SK-N-SH treated with all-trans-retinoic acid at 6 μM for 48 hours (cell line): Measurements from ENCODE around the gene C1QTNF9.

Experiments
- ARNTL ChIP-seq: fragments of 450-650 bp; formaldehyde crosslinking; IDR thresholded peaks from 2 replicates; pipeline ENCODE4 v1.5.0; 2020; ENCODE audit warnings: low read depth, mild to moderate bottlenecking, moderate library complexity, borderline replicate concordance
- ESRRG ChIP-seq: fragments of 250-450 bp; sonication (Bioruptor Pico); IDR thresholded peaks from 2 replicates; pipeline ENCODE4 v1.6.1; 2021; ENCODE audit warnings: mild to moderate bottlenecking
- GLIS3 ChIP-seq: fragments of 250-450 bp; sonication (Bioruptor Pico); IDR thresholded peaks from 2 replicates; pipeline ENCODE4 v1.5.0; 2020; ENCODE audit warnings: mild to moderate bottlenecking, moderate library complexity
- ISL1 ChIP-seq: fragments of 250-450 bp; sonication (Bioruptor Pico); IDR thresholded peaks from 2 replicates; pipeline ENCODE4 v2.1.2; 2022; ENCODE audit warnings: mild to moderate bottlenecking, moderate library complexity
- RARB ChIP-seq: fragments of 250-450 bp; sonication (Bioruptor Pico); IDR thresholded peaks from 2 replicates; pipeline ENCODE4 v1.8.0; 2021; ENCODE audit warnings: mild to moderate bottlenecking, moderate library complexity
- SNAI2 ChIP-seq: fragments of 250-450 bp; sonication (Bioruptor Pico); IDR thresholded peaks from 2 replicates; pipeline ENCODE4 v1.5.0; 2020; ENCODE audit warnings: mild to moderate bottlenecking, moderate library complexity
- TCF4 ChIP-seq: fragments of 250-450 bp; sonication (Bioruptor Pico); IDR thresholded peaks from 2 replicates; pipeline ENCODE4 v1.8.0; 2021; ENCODE audit warnings: mild to moderate bottlenecking, moderate library complexity, borderline replicate concordance
- ZFP3 ChIP-seq: fragments of 250-450 bp; sonication (Bioruptor Pico); IDR thresholded peaks from 2 replicates; pipeline ENCODE4 v1.5.0; 2020; ENCODE audit warnings: mild to moderate bottlenecking, moderate library complexity
- ZFP30 ChIP-seq: fragments of 450-650 bp; formaldehyde crosslinking; IDR thresholded peaks from 2 replicates; pipeline ENCODE4 v1.5.0; 2022; ENCODE audit warnings: mild to moderate bottlenecking, moderate library complexity
- TF ChIP-seq, protein P1 (sequence below): fragments of 250-450 bp; sonication (Bioruptor Pico); IDR thresholded peaks from 2 replicates; pipeline ENCODE4 v1.5.1; 2020; ENCODE audit warnings: low read depth, mild to moderate bottlenecking, moderate library complexity
- TF ChIP-seq, protein P2 (sequence below): fragments of 250-450 bp; sonication (Bioruptor Pico); IDR thresholded peaks from 2 replicates; pipeline ENCODE4 v1.8.0; 2020; ENCODE audit warnings: mild to moderate bottlenecking, moderate library complexity, borderline replicate concordance
- TF ChIP-seq, protein P3 (sequence below): fragments of 250-450 bp; sonication (Bioruptor Pico); IDR thresholded peaks from 2 replicates; pipeline ENCODE4 v1.5.0; 2020; ENCODE audit warnings: mild to moderate bottlenecking, moderate library complexity
- TF ChIP-seq, protein P4 (sequence below): fragments of 250-450 bp; sonication (Bioruptor Pico); IDR thresholded peaks from 2 replicates; pipeline ENCODE4 v1.8.0; 2021; ENCODE audit warnings: low read depth, mild to moderate bottlenecking, moderate library complexity, borderline replicate concordance

DNA sequence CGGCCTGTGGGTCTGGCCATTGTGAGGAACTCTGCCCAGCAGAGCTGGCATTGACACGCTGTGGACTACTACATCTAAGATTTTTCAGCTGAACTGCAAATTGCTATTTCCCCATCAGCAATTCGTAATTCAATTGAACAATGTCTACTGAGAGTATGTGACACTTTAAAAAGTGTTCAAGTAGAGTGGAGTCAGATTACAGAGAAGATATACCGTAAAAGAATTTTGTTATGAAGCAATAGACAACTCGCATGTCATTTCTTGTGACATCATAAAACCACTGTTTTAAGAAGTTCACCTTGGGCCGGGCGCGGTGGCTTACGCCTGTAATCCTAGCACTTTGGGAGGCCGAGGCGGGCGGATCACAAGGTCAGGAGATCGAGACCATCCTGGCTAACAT is 32.5 kb upstream of the C1QTNF9 start:
- TF ChIP-seq TCF4 (CRISPR knock-in tag) (no peak), ESRRG (CRISPR knock-in tag) (no peak), ISL1 (CRISPR knock-in tag) (no peak), GLIS3 (CRISPR knock-in tag) (no peak), RARB (CRISPR knock-in tag) (no peak), ZFP3 (no peak), SNAI2 (no peak), ARNTL (CRISPR knock-in tag) (no peak), ZFP30 (no peak)
- TF ChIP-seq, protein P1, sequence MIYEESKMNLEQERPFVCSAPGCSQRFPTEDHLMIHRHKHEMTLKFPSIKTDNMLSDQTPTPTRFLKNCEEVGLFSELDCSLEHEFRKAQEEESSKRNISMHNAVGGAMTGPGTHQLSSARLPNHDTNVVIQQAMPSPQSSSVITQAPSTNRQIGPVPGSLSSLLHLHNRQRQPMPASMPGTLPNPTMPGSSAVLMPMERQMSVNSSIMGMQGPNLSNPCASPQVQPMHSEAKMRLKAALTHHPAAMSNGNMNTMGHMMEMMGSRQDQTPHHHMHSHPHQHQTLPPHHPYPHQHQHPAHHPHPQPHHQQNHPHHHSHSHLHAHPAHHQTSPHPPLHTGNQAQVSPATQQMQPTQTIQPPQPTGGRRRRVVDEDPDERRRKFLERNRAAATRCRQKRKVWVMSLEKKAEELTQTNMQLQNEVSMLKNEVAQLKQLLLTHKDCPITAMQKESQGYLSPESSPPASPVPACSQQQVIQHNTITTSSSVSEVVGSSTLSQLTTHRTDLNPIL (CRISPR knock-in tag): no peak
- TF ChIP-seq, protein P2, sequence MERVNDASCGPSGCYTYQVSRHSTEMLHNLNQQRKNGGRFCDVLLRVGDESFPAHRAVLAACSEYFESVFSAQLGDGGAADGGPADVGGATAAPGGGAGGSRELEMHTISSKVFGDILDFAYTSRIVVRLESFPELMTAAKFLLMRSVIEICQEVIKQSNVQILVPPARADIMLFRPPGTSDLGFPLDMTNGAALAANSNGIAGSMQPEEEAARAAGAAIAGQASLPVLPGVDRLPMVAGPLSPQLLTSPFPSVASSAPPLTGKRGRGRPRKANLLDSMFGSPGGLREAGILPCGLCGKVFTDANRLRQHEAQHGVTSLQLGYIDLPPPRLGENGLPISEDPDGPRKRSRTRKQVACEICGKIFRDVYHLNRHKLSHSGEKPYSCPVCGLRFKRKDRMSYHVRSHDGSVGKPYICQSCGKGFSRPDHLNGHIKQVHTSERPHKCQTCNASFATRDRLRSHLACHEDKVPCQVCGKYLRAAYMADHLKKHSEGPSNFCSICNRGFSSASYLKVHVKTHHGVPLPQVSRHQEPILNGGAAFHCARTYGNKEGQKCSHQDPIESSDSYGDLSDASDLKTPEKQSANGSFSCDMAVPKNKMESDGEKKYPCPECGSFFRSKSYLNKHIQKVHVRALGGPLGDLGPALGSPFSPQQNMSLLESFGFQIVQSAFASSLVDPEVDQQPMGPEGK: no peak
- TF ChIP-seq, protein P3, sequence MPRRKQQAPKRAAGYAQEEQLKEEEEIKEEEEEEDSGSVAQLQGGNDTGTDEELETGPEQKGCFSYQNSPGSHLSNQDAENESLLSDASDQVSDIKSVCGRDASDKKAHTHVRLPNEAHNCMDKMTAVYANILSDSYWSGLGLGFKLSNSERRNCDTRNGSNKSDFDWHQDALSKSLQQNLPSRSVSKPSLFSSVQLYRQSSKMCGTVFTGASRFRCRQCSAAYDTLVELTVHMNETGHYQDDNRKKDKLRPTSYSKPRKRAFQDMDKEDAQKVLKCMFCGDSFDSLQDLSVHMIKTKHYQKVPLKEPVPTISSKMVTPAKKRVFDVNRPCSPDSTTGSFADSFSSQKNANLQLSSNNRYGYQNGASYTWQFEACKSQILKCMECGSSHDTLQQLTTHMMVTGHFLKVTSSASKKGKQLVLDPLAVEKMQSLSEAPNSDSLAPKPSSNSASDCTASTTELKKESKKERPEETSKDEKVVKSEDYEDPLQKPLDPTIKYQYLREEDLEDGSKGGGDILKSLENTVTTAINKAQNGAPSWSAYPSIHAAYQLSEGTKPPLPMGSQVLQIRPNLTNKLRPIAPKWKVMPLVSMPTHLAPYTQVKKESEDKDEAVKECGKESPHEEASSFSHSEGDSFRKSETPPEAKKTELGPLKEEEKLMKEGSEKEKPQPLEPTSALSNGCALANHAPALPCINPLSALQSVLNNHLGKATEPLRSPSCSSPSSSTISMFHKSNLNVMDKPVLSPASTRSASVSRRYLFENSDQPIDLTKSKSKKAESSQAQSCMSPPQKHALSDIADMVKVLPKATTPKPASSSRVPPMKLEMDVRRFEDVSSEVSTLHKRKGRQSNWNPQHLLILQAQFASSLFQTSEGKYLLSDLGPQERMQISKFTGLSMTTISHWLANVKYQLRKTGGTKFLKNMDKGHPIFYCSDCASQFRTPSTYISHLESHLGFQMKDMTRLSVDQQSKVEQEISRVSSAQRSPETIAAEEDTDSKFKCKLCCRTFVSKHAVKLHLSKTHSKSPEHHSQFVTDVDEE: no peak
- TF ChIP-seq, protein P4, sequence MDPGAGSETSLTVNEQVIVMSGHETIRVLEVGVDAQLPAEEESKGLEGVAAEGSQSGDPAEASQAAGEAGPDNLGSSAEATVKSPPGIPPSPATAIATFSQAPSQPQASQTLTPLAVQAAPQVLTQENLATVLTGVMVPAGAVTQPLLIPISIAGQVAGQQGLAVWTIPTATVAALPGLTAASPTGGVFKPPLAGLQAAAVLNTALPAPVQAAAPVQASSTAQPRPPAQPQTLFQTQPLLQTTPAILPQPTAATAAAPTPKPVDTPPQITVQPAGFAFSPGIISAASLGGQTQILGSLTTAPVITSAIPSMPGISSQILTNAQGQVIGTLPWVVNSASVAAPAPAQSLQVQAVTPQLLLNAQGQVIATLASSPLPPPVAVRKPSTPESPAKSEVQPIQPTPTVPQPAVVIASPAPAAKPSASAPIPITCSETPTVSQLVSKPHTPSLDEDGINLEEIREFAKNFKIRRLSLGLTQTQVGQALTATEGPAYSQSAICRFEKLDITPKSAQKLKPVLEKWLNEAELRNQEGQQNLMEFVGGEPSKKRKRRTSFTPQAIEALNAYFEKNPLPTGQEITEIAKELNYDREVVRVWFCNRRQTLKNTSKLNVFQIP (CRISPR knock-in tag): no peak
